GM23338 (cell line): ENCODE data around the gene CDKN2AIPNL. TPM values are rescaled to one million over a fixed set of nuclear protein-coding genes. Genes with fewer than 3 reads are reported as not detected.
A peak's percentile ranks its signal among the peaks of the same experiment; 100 is the strongest.

ENCODE experiments used
- ATAC-seq: fragments of 200-7000 bp; cut with Tn5 transposase; 3 replicates; pipeline ENCODE4 v1.9.1; 2020
- DNase-seq: peaks from one replicate; pipeline ENCODE4 v3.0.0-alpha.2; 2015; ENCODE audit warnings: low spot score
- H2AFZ ChIP-seq: fragments of 200-600 bp; sonication (generic); 2 replicates; pipeline ENCODE4 v1.8.0; 2016; ENCODE audit warnings: antibody characterized with exemption, mild to moderate bottlenecking, moderate library complexity
- H3F3A ChIP-seq: fragments of 200-600 bp; sonication (generic); replicated peaks from 2 replicates; pipeline ENCODE4 v1.8.0; 2017; ENCODE audit warnings: antibody characterized with exemption, mixed run types, low read depth
- H3K27ac ChIP-seq: fragments of 200-600 bp; sonication (generic); 2 replicates; pipeline ENCODE4 v1.6.1; 2016; ENCODE audit warnings: low read depth
- H3K27me3 ChIP-seq: fragments of 200-600 bp; sonication (generic); 2 replicates; pipeline ENCODE4 v1.8.0; 2016; ENCODE audit warnings: mild to moderate bottlenecking, mixed run types, moderate library complexity; ENCODE audit not compliant: insufficient read depth
- H3K36me3 ChIP-seq: fragments of 200-600 bp; sonication (generic); 2 replicates; pipeline ENCODE4 v1.8.0; 2016; ENCODE audit warnings: mild to moderate bottlenecking; ENCODE audit not compliant: insufficient read depth
- H3K4me1 ChIP-seq: fragments of 200-600 bp; sonication (generic); 2 replicates; pipeline ENCODE4 v1.8.0; 2016; ENCODE audit warnings: mild to moderate bottlenecking, moderate library complexity; ENCODE audit not compliant: insufficient read depth
- H3K4me2 ChIP-seq: fragments of 200-600 bp; sonication (generic); 2 replicates; pipeline ENCODE4 v1.7.1; 2017; ENCODE audit warnings: mixed run types
- H3K4me3 ChIP-seq: fragments of 200-600 bp; sonication (generic); 2 replicates; pipeline ENCODE4 v1.6.1; 2016; ENCODE audit warnings: mixed run types
- H3K79me2 ChIP-seq: fragments of 200-600 bp; sonication (generic); replicated peaks from 2 replicates; pipeline ENCODE4 v1.8.0; 2017; ENCODE audit warnings: mild to moderate bottlenecking; ENCODE audit not compliant: insufficient read depth
- H3K9me2 ChIP-seq: fragments of 200-600 bp; sonication (generic); 2 replicates; pipeline ENCODE4 v1.8.0; 2017; ENCODE audit not compliant: insufficient read depth
- H4K20me1 ChIP-seq: fragments of 200-600 bp; sonication (generic); replicated peaks from 2 replicates; pipeline ENCODE4 v1.8.0; 2017; ENCODE audit warnings: mild to moderate bottlenecking; ENCODE audit not compliant: insufficient read depth
- H3K27ac Mint-ChIP-seq: 2 replicates; pipeline ENCODE4 v1.8.0; 2020; ENCODE audit warnings: inconsistent platforms, mild to moderate bottlenecking, moderate library complexity, mixed read lengths
- H3K27me3 Mint-ChIP-seq: 3 replicates; pipeline ENCODE4 v1.8.0; 2022; ENCODE audit warnings: low read depth, mild to moderate bottlenecking, moderate library complexity, mixed read lengths, inconsistent platforms; ENCODE audit not compliant: insufficient read depth, poor library complexity
- H3K36me3 Mint-ChIP-seq: 3 replicates; pipeline ENCODE4 v1.8.0; 2021; ENCODE audit warnings: low read depth, mild to moderate bottlenecking, inconsistent platforms, moderate library complexity, mixed read lengths
- H3K4me1 Mint-ChIP-seq: 3 replicates; pipeline ENCODE4 v1.8.0; 2020; ENCODE audit warnings: mild to moderate bottlenecking, inconsistent platforms, mixed read lengths
- H3K4me3 Mint-ChIP-seq: 3 replicates; pipeline ENCODE4 v1.8.0; 2021; ENCODE audit warnings: moderate library complexity, mild to moderate bottlenecking, inconsistent platforms, mixed read lengths
- H3K9me3 Mint-ChIP-seq: 3 replicates; pipeline ENCODE4 v1.8.0; 2020; ENCODE audit warnings: moderate library complexity, mild to moderate bottlenecking, inconsistent platforms, mixed read lengths
- CREB1 ChIP-seq: fragments of 250-450 bp; sonication (Bioruptor Pico); IDR thresholded peaks from 2 replicates; pipeline ENCODE4 v1.5.0; 2020; ENCODE audit warnings: low read depth, mild to moderate bottlenecking, moderate library complexity
- EZH2 ChIP-seq: fragments of 200-600 bp; sonication (generic); IDR thresholded peaks from one replicate; pipeline ENCODE4 v1.8.0; 2017; ENCODE audit warnings: antibody characterized with exemption, mild to moderate bottlenecking, low read depth; ENCODE audit not compliant: unreplicated experiment
- EZH2phosphoT487 ChIP-seq: fragments of 200-600 bp; sonication (generic); IDR thresholded peaks from one replicate; pipeline ENCODE4 v1.8.1; 2018; ENCODE audit warnings: antibody characterized with exemption; ENCODE audit not compliant: unreplicated experiment
- JUNB ChIP-seq: IDR thresholded peaks from one replicate; pipeline ENCODE4 v1.6.1; 2016; ENCODE audit warnings: antibody characterized with exemption; ENCODE audit not compliant: unreplicated experiment
- NANOG ChIP-seq: IDR thresholded peaks from 2 replicates; pipeline ENCODE4 v1.6.1; 2016; ENCODE audit warnings: antibody characterized with exemption, borderline replicate concordance
- ZNF331 ChIP-seq: fragments of 250-450 bp; sonication (Bioruptor Pico); IDR thresholded peaks from 2 replicates; pipeline ENCODE4 v1.5.0; 2020; ENCODE audit warnings: low read depth, mild to moderate bottlenecking, moderate library complexity
- polyA plus RNA-seq: library from polyadenylated mRNA; unstranded; fragments of >200 nt; fragmentation: Nextera tagmentation; extraction: Ambion mirVana; gene quantifications from 2 replicates; pipeline ENCODE4 v1.2.1, GENCODE V29; 2016
- total RNA-seq: library from RNA; depleted of rRNA; stranded (reverse); fragments of >200 nt; shearing (Covaris generic); gene quantifications from 2 replicates; pipeline ENCODE4 v1.2.3, GENCODE V29; 2014
- TF ChIP-seq, protein P1 (sequence below): IDR thresholded peaks from 2 replicates; pipeline ENCODE4 v1.6.1; 2016; ENCODE audit warnings: antibody characterized with exemption
- TF ChIP-seq, protein P2 (sequence below): IDR thresholded peaks from one replicate; pipeline ENCODE4 v1.6.1; 2018; ENCODE audit warnings: antibody characterized with exemption; ENCODE audit not compliant: unreplicated experiment

The CDKN2AIPNL gene
- total and polyA plus RNA-seq, 2 experiments from 2014 or later: 53.5 to 79.5 TPM

DNA sequence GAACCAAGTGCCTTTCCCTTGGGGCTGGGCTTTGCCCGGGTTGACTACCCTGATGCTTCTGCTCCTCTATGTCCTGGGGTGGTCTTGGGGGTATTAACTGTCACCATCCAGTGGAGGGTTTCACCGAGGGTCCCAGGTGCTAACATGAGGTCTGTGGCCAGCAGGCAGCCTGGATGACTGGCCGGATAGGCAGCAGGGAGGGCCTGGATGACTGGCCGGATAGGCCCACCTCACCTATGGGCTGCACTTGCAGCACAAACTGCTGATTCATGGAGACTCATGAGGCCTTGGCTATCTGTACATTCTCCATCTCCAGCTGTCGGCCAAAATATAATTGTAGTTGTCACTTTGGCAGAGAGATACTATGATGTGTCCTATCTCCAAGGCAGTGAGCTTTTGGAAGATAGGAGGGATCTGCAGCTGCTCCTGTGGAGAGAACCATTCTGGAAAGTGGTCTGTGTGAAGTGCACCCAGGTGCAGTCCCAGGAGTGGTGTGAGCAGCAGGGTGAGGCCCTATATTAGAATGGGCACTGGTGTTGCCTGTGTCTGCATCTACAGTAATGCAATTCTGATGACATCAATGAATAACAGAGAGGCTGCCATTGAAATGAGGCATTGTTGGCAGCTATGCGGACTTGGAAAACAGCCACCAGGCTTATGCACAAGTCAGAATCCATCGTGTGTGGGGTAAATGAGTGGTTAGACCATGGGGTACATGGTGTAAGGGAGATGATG, 26.3 kb upstream of the CDKN2AIPNL start (continued):
- TF ChIP-seq, protein P1, sequence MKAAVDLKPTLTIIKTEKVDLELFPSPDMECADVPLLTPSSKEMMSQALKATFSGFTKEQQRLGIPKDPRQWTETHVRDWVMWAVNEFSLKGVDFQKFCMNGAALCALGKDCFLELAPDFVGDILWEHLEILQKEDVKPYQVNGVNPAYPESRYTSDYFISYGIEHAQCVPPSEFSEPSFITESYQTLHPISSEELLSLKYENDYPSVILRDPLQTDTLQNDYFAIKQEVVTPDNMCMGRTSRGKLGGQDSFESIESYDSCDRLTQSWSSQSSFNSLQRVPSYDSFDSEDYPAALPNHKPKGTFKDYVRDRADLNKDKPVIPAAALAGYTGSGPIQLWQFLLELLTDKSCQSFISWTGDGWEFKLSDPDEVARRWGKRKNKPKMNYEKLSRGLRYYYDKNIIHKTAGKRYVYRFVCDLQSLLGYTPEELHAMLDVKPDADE: no peak
- TF ChIP-seq ZNF331 (CRISPR knock-in tag): no peak

DNA sequence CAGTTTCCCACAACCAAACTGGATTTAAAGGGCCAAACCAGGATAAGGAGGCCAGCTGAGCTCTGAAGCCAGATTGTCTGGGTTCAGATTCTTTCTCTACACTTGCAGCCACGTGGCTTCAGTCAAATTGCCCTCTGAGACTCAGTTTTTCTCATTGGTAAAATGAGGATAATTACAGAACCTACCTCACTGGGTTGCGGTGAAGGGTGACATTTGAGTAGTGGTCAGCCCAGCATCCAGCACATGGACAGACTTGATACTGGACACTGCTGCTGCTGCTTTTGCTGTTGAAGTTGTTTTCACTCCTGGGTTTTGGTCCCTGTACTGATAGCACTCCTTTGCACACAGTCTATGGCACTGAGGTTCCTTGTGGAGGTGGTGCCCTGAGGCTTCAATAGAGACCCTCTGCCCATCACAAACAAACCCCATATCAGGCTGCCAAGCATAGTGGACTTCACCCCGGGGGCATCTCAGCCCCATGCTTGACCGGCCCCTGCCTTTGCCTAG, 25.7 kb upstream of the CDKN2AIPNL start:
- no peak overlapping the region for H3K4me2 ChIP-seq
- H3K27me3 Mint-ChIP-seq: peaks cover 8% of the 10 kb centered on the region
- H3K9me3 Mint-ChIP-seq: no peaks in the 10 kb centered on the region; the same call in 2 of the 3 replicates
- H2AFZ ChIP-seq: no peak overlapping the region
- TF ChIP-seq NANOG (no peak), JUNB (no peak), ZNF331 (CRISPR knock-in tag) (no peak), EZH2 (no peak)
- TF ChIP-seq, protein P1: no peak
- H3F3A ChIP-seq: no peaks in the 10 kb centered on the region
- no peak overlapping the region for H3K4me3 Mint-ChIP-seq
- peaks cover 11% of the 10 kb centered on the region for H3K4me1 ChIP-seq
- 0 out of 2 replicates have a peak overlapping the region, but pooled peaks have one; percentile 38 for H3K27ac Mint-ChIP-seq
- peaks cover 3% of the 10 kb centered on the region; the same call in 1 of the 2 replicates for H3K9me2 ChIP-seq
- H3K4me1 Mint-ChIP-seq: peaks cover 47% of the 10 kb centered on the region
- H3K36me3 ChIP-seq: no peaks in the 10 kb centered on the region
- H3K36me3 Mint-ChIP-seq: peaks cover 47% of the 10 kb centered on the region
- H3K4me3 ChIP-seq: no peak overlapping the region
- no peaks in the 10 kb centered on the region for H3K27me3 ChIP-seq
- no peak for ATAC-seq
- H4K20me1 ChIP-seq: no peaks in the 10 kb centered on the region
- H3K27ac ChIP-seq: no peak overlapping the region
- H3K79me2 ChIP-seq: no peaks in the 10 kb centered on the region
- DNase-seq: no peak

- H3K36me3 Mint-ChIP-seq: peaks cover 47% of the 10 kb centered on the region
- Histone ChIP-seq H3K36me3 (no peaks in the 10 kb centered on the region), H3K4me3 (no peak overlapping the region), H3K4me1 (peaks cover 11% of the 10 kb centered on the region), H4K20me1 (no peaks in the 10 kb centered on the region), H3K4me2 (no peak overlapping the region), H3F3A (no peaks in the 10 kb centered on the region), H3K27me3 (no peaks in the 10 kb centered on the region), H3K79me2 (peaks cover 4% of the 10 kb centered on the region; the same call in 1 of the 2 replicates), H3K9me2 (peaks cover 3% of the 10 kb centered on the region; the same call in 1 of the 2 replicates), H3K27ac (peak overlapping the region; percentile 85; the same call in 1 of the 2 replicates), H2AFZ (no peak overlapping the region)
- peaks cover 51% of the 10 kb centered on the region for H3K4me1 Mint-ChIP-seq
- no peaks in the 10 kb centered on the region; the same call in 2 of the 3 replicates for H3K9me3 Mint-ChIP-seq
- DNase-seq (no peak), ATAC-seq (peak; percentile 16; the same call in 1 of the 3 replicates)
- no peak overlapping the region; the same call in 2 of the 3 replicates for H3K4me3 Mint-ChIP-seq
- H3K27ac Mint-ChIP-seq: peak overlapping the region; percentile 55
- peaks cover 8% of the 10 kb centered on the region for H3K27me3 Mint-ChIP-seq
- TF ChIP-seq ZNF331 (CRISPR knock-in tag) (no peak), EZH2phosphoT487 (no peak), CREB1 (CRISPR knock-in tag) (no peak)
- TF ChIP-seq, protein P2, sequence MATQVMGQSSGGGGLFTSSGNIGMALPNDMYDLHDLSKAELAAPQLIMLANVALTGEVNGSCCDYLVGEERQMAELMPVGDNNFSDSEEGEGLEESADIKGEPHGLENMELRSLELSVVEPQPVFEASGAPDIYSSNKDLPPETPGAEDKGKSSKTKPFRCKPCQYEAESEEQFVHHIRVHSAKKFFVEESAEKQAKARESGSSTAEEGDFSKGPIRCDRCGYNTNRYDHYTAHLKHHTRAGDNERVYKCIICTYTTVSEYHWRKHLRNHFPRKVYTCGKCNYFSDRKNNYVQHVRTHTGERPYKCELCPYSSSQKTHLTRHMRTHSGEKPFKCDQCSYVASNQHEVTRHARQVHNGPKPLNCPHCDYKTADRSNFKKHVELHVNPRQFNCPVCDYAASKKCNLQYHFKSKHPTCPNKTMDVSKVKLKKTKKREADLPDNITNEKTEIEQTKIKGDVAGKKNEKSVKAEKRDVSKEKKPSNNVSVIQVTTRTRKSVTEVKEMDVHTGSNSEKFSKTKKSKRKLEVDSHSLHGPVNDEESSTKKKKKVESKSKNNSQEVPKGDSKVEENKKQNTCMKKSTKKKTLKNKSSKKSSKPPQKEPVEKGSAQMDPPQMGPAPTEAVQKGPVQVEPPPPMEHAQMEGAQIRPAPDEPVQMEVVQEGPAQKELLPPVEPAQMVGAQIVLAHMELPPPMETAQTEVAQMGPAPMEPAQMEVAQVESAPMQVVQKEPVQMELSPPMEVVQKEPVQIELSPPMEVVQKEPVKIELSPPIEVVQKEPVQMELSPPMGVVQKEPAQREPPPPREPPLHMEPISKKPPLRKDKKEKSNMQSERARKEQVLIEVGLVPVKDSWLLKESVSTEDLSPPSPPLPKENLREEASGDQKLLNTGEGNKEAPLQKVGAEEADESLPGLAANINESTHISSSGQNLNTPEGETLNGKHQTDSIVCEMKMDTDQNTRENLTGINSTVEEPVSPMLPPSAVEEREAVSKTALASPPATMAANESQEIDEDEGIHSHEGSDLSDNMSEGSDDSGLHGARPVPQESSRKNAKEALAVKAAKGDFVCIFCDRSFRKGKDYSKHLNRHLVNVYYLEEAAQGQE: no peak
Measured at GRCh38 chr5:134436523-134437339, 25.1 kb upstream of the CDKN2AIPNL start.
